Fibroblast of lung (primary cell): ENCODE data around the gene SEMA3D. TPM values are rescaled to one million over a fixed set of nuclear protein-coding genes. Genes with fewer than 3 reads are reported as not detected.

Experiments used
- DNase-seq, 2 donors: peaks; one replicate each; pipeline versions ENCODE4 v3.0.0 to v3.0.0-alpha.2; 2010; ENCODE audit warnings: low read depth in 2 of 2
- H2AFZ ChIP-seq: 2 replicates; pipeline ENCODE4 v1.5.1; 2012; ENCODE audit warnings: low read length, control low read depth, inconsistent platforms
- H3K27ac ChIP-seq: 2 replicates; pipeline ENCODE4 v1.5.1; 2011; ENCODE audit warnings: low read length, control low read depth; ENCODE audit not compliant: insufficient read depth
- H3K27me3 ChIP-seq: 2 replicates; pipeline ENCODE4 v1.5.1; 2011; ENCODE audit warnings: mild to moderate bottlenecking, low read length; ENCODE audit not compliant: control insufficient read depth, insufficient read depth
- H3K36me3 ChIP-seq: 2 replicates; pipeline ENCODE4 v1.5.1; 2011; ENCODE audit warnings: low read length; ENCODE audit not compliant: control insufficient read depth, insufficient read depth
- H3K4me1 ChIP-seq: 2 replicates; pipeline ENCODE4 v1.5.1; 2011; ENCODE audit warnings: low read length; ENCODE audit not compliant: control insufficient read depth, insufficient read depth; ENCODE audit errors: extremely low read depth
- H3K4me2 ChIP-seq: 2 replicates; pipeline ENCODE4 v1.5.1; 2011; ENCODE audit warnings: low read length, control low read depth; ENCODE audit not compliant: insufficient read depth; ENCODE audit errors: extremely low read depth
- H3K4me3 ChIP-seq, 4 experiments: fragments of 200-600 bp in 1 of 4; sonication (generic) in 1 of 4; replicated peaks in 1 of 4; 2 replicates each; pipeline ENCODE4 v1.5.1; 2011 to 2016; ENCODE audit warnings: low read length in 4 of 4, low read depth in 3 of 4, mild to moderate bottlenecking in 3 of 4, control low read depth in 2 of 4, inconsistent platforms in 1 of 4, mixed read lengths in 1 of 4; ENCODE audit not compliant: insufficient read depth in 1 of 4; ENCODE audit errors: control extremely low read depth in 1 of 4
- H3K79me2 ChIP-seq: 2 replicates; pipeline ENCODE4 v1.5.1; 2012; ENCODE audit warnings: mild to moderate bottlenecking, low read length, inconsistent platforms; ENCODE audit not compliant: control insufficient read depth, insufficient read depth
- H3K9ac ChIP-seq: 2 replicates; pipeline ENCODE4 v1.5.1; 2011; ENCODE audit warnings: mild to moderate bottlenecking, low read length, control low read depth; ENCODE audit not compliant: insufficient read depth
- H3K9me3 ChIP-seq: 2 replicates; pipeline ENCODE4 v1.5.1; 2012; ENCODE audit warnings: low read depth, low read length; ENCODE audit not compliant: control insufficient read depth, insufficient read depth
- H4K20me1 ChIP-seq: 2 replicates; pipeline ENCODE4 v1.5.1; 2011; ENCODE audit warnings: low read length; ENCODE audit not compliant: control insufficient read depth, insufficient read depth; ENCODE audit errors: extremely low read depth
- EZH2 ChIP-seq: IDR thresholded peaks from 2 replicates; pipeline ENCODE4 v1.5.1; 2012; ENCODE audit warnings: low read length, control low read depth, mild to moderate bottlenecking; ENCODE audit errors: missing control alignments
- polyA plus RNA-seq, 2 donors: library from polyadenylated mRNA; depleted of rRNA in 1 of 2; stranded (reverse) in 1 of 2; unstranded in 1 of 2; fragments of >200 nt; gene quantifications; 2 replicates each; pipeline ENCODE4 v1.2.1, GENCODE V29; 2011 to 2012; ENCODE audit warnings: missing spikeins in 1 of 2
- total RNA-seq: library from RNA; depleted of rRNA; stranded (reverse); fragments of >200 nt; gene quantifications from 2 replicates; pipeline ENCODE4 v1.2.1, GENCODE V29; 2014
- TF ChIP-seq, protein P1 (sequence below), 2 donors: IDR thresholded peaks in 1 of 2; conservative IDR thresholded peaks in 1 of 2; 1 replicate in 1 of 2; 2 replicates in 1 of 2; pipeline ENCODE4 v1.5.1; 2011 to 2012; ENCODE audit warnings: low read length in 2 of 2, control low read depth in 1 of 2, inconsistent platforms in 1 of 2, low read depth in 1 of 2, mild to moderate bottlenecking in 1 of 2

The SEMA3D gene
- total and polyA plus RNA-seq, 2 donors (not counting 1 experiment from before 2014, with no cell fraction given): 4.1 to 4.6 TPM

DNA sequence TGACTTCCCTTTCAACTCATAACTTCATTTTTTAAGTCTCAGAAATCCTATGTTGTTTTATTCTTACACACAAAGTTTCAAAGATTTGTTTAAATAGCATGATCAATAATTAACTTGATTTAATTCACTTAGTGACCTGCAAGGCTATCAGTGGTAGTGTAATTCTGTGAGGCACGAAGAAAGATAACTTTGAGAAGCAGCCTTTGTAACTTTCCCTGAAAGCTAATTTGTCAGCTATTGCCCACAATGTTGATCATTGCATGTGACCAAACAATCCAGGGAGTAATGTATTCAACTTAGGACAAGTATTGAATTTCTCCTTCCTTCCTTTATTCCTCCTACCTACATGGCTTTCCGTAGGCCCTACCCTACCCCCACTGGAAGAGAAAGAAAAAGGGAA is 111.0 kb downstream of the SEMA3D start:
- Histone ChIP-seq H3K9me3 (no peaks in the 10 kb centered on the region), H3K4me2 (no peak overlapping the region), H3K4me3 (no peak overlapping the region), H2AFZ (no peak overlapping the region), H3K4me1 (no peaks in the 10 kb centered on the region), H3K27ac (no peak overlapping the region), H3K9ac (no peak overlapping the region), H3K27me3 (no peaks in the 10 kb centered on the region), H3K79me2 (no peaks in the 10 kb centered on the region), H3K36me3 (no peaks in the 10 kb centered on the region), H4K20me1 (no peaks in the 10 kb centered on the region)
- DNase-seq: no peak
- TF ChIP-seq, protein P1, sequence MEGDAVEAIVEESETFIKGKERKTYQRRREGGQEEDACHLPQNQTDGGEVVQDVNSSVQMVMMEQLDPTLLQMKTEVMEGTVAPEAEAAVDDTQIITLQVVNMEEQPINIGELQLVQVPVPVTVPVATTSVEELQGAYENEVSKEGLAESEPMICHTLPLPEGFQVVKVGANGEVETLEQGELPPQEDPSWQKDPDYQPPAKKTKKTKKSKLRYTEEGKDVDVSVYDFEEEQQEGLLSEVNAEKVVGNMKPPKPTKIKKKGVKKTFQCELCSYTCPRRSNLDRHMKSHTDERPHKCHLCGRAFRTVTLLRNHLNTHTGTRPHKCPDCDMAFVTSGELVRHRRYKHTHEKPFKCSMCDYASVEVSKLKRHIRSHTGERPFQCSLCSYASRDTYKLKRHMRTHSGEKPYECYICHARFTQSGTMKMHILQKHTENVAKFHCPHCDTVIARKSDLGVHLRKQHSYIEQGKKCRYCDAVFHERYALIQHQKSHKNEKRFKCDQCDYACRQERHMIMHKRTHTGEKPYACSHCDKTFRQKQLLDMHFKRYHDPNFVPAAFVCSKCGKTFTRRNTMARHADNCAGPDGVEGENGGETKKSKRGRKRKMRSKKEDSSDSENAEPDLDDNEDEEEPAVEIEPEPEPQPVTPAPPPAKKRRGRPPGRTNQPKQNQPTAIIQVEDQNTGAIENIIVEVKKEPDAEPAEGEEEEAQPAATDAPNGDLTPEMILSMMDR (conservative IDR thresholded peaks at IDR 0.05 in 1 of 2, IDR thresholded peaks at IDR 0.05 in 1 of 2; ENCODE audit: low read depth in 1 of 2, low read length in 2 of 2): no peak
- TF ChIP-seq EZH2: no peak

DNA sequence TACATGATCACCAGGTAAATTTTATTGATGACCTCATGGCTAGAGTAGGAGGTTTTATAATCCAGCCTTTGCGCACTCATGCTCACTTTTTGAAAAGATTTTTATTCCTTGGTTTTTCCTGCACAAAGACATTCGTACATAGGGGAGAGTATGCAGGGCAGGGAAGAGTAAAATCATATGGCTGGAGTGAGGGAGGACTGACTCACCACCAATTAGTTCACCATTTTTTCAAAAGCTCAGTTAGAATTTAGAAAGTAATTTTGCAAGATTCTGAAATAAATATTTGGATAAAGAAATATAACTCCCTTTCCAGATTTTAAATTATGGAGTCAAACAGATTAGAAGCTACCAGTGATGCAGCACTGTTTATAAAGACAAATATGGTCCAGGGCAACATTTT is 111.9 kb downstream of the SEMA3D start:
- Histone ChIP-seq H3K4me3 (no peak overlapping the region), H3K9ac (no peak overlapping the region), H3K4me1 (no peaks in the 10 kb centered on the region), H2AFZ (no peak overlapping the region), H3K4me2 (no peak overlapping the region), H3K79me2 (no peaks in the 10 kb centered on the region), H4K20me1 (no peaks in the 10 kb centered on the region), H3K36me3 (no peaks in the 10 kb centered on the region), H3K27ac (no peak overlapping the region), H3K9me3 (no peaks in the 10 kb centered on the region), H3K27me3 (no peaks in the 10 kb centered on the region)
- no peak for TF ChIP-seq EZH2
- TF ChIP-seq, protein P1 (conservative IDR thresholded peaks at IDR 0.05 in 1 of 2, IDR thresholded peaks at IDR 0.05 in 1 of 2; ENCODE audit: low read depth in 1 of 2, low read length in 2 of 2): no peak
- DNase-seq: peak; percentile 10 to 63

DNA sequence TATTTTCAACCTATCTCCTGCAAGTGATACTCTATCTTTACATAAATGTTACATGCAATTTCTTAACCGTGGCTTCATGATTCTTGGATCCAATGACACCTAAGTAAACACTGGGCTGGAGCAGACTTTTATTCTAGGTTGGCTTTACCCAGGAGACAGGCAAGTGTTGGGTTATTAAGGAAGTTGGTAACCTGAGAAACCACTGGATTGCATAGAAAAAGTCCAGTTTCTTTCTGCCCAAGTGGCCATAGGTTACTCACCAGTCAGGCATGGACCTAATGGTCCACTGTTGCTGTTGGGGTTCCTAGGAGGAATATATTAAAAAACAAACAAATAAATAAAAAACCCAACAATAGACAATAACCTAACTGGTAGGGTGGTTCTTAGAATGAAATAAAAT is 112.8 kb downstream of the SEMA3D start:
- DNase-seq: peak in 1 of 2 donors; percentile 19
- Histone ChIP-seq H3K79me2 (no peaks in the 10 kb centered on the region), H3K27ac (no peak overlapping the region), H3K4me1 (no peaks in the 10 kb centered on the region), H3K9ac (no peak overlapping the region), H4K20me1 (no peaks in the 10 kb centered on the region), H3K36me3 (no peaks in the 10 kb centered on the region), H3K4me2 (no peak overlapping the region), H2AFZ (no peak overlapping the region), H3K4me3 (no peak overlapping the region), H3K9me3 (no peaks in the 10 kb centered on the region), H3K27me3 (no peaks in the 10 kb centered on the region)
- TF ChIP-seq, protein P1 (conservative IDR thresholded peaks at IDR 0.05 in 1 of 2, IDR thresholded peaks at IDR 0.05 in 1 of 2; ENCODE audit: low read depth in 1 of 2, low read length in 2 of 2): no peak
- no peak for TF ChIP-seq EZH2
